Subcutaneous adipose tissue (tissue), 4 donors: ENCODE results near the gene DUSP3. TPM values are rescaled to one million over a fixed set of nuclear protein-coding genes. Genes with fewer than 3 reads are reported as not detected.

ENCODE experiments used
- total RNA-seq, 4 donors: library from RNA; depleted of rRNA; stranded (reverse); fragments of >200 nt; gene quantifications; one replicate each; pipeline ENCODE4 v1.1.0, GENCODE V29; 2016
- TF ChIP-seq, protein P1 (sequence below): fragments of 450-650 bp; IDR thresholded peaks from one replicate; pipeline ENCODE4 v1.5.1; 2016; ENCODE audit warnings: low read depth, mild to moderate bottlenecking, control low read depth, antibody characterized with exemption, moderate library complexity

DUSP3 gene
- total RNA-seq, 4 donors from 2014 or later = 55.4 to 86.4 (median 60.2) TPM

DNA sequence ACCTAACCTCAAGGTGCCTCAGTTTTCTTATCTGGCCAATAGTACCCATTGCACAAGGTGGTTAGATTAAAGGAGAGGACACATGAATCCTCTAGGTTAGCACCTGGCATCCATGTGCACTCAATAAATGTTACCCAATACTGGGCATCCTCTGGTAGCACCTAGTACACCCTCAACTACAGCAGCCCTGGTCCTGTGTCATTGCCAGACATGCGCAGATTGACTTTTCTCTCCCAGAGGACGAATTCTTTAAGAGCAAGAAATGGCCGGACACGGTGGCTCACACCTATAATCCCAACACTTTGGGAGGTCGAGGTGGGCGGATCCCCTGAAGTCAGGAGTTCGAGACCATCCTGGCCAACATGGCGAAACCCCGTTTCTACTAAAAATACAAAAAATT, 7.3 kb downstream of the DUSP3 start:
- TF ChIP-seq, protein P1, sequence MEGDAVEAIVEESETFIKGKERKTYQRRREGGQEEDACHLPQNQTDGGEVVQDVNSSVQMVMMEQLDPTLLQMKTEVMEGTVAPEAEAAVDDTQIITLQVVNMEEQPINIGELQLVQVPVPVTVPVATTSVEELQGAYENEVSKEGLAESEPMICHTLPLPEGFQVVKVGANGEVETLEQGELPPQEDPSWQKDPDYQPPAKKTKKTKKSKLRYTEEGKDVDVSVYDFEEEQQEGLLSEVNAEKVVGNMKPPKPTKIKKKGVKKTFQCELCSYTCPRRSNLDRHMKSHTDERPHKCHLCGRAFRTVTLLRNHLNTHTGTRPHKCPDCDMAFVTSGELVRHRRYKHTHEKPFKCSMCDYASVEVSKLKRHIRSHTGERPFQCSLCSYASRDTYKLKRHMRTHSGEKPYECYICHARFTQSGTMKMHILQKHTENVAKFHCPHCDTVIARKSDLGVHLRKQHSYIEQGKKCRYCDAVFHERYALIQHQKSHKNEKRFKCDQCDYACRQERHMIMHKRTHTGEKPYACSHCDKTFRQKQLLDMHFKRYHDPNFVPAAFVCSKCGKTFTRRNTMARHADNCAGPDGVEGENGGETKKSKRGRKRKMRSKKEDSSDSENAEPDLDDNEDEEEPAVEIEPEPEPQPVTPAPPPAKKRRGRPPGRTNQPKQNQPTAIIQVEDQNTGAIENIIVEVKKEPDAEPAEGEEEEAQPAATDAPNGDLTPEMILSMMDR = no peak

DNA sequence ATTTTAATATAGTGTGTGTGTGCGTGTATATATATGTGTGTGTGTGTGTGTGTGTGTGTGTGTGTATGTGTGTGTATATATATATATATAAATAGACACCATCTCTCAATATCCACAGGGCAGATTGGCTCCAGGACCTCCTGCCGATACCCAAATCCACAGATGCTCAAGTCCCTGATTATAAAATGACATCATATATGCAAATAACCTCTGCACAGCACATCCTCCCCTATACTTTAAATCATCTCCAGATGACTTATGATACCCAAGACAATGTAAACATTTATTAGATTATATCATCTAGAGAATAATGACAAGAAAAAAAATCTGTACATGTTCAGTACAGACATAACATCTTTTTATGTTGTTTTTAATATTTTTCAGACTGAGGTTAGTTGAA, 7.8 kb downstream of the DUSP3 start:
- TF ChIP-seq, protein P1 = no peak

DNA sequence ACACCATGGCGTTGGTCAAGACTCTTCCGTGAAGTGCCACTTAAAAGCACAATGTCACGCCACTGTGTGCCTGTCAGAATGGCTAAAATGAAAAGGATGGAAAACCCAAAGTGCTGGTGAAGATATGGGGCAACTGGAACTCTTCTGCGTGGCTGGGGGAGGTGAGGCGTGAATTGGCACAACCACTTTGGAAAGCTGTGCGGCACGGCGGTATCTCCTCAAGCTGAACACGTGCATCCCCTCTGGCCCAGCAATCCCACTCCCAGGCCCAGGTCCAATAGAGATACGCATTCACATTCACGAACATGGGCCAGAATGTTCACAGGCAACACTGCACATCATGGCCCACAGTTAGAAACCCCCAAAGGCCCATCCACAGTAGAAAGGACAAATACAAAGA, 8.9 kb downstream of the DUSP3 start:
- TF ChIP-seq, protein P1 = no peak

DNA sequence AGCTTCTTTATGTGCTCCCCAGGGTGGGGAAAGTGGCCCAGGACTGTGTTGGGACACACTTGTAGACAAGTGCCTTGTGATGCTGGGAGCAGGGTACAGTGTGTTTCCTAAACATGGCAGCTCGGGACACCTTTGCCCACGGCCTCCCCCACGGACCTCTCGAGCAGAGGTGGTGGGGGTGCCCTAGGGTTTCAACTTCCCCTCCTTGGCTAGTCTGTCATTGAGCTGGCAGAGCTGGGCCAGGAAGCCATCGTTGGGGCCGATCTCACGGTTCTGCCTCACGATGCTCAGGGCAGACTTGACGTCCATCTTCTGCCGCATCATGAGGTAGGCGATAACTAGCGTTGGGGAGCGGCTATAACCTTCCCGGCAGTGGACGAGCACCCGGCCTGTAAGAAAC, 9.4 kb downstream of the DUSP3 start:
- TF ChIP-seq, protein P1 = no peak

DNA sequence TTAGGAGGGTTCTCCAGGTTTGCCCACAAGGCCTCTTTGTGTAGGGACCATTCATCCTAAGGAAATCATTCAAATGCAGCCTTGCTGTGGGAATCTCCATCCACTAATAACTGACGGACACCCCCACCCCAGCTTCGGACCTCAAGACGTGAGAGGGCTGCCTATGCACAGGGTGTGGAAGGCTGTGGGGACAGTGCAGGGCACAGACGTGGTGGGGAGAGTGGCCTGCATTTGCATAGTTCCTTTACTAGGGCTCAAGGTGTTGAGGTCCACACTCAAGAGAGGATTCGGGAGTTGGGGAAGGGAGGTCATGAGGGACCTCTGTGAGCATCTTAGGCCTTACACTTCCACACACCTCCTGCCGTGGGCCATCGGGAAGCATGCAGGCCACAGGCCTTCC, 9.8 kb downstream of the DUSP3 start:
- TF ChIP-seq, protein P1 = no peak

DNA sequence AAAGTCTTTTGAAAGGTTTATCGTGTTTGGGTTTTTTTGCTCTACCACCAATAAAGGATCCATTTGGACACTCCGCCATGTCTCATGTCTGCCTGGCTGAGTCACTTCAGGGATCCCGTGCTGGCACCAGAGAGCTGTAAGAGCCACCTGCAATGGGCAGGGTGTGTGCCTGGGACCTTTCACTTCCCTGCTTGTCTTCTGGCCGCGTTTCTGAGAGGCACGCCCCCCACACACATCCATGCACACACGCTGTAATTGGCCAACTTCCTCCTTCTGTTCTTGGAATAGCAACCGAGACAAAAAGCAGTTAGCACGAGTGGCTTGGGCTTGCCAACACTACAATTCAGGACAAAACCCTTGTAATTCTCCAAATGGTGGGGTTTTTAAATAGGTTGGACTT, 10.4 kb downstream of the DUSP3 start:
- TF ChIP-seq, protein P1 = no peak

DNA sequence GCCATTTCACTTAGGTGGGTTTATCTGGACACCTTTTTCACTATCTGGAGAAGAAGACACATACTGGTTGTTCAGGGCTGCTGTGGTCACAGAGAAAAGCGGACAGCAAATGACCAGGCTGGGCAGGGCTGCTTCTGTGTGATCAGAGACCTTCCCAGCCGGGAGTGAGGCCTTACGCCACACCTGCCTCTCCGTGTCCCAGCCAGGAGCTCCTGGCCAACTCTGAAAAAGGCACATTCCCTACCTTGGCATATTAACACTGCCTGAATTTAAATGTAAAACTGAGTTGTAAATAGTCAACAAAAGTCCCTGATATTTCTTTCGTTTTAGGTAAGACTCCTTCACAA, 11.1 kb downstream of the DUSP3 start:
- TF ChIP-seq, protein P1 = no peak
